SJSA1 (cell line): ENCODE results near the gene UTS2R. TPM values are rescaled to one million over a fixed set of nuclear protein-coding genes. Genes with fewer than 3 reads are reported as not detected.
"Not testable (repeated sequence)": the region's sequence is repeated elsewhere in the genome, so short reads cannot be mapped to it uniquely, and the experiment has no call there.

ENCODE experiments used
- DNase-seq, 2 experiments: peaks; one replicate each; pipeline ENCODE4 v3.0.0-alpha.2; 2015 to 2020; ENCODE audit warnings: low spot score in 2 of 2, low read depth in 1 of 2
- H3K27ac ChIP-seq: fragments of 250-450 bp; sonication (Bioruptor Pico); 2 replicates; pipeline ENCODE4 v1.5.1; 2020; ENCODE audit warnings: mild to moderate bottlenecking, moderate library complexity
- H3K27me3 ChIP-seq: fragments of 250-450 bp; sonication (Bioruptor Pico); replicated peaks from 2 replicates; pipeline ENCODE4 v1.5.1; 2020; ENCODE audit warnings: mild to moderate bottlenecking, moderate library complexity
- H3K36me3 ChIP-seq: fragments of 250-450 bp; sonication (Bioruptor Pico); 2 replicates; pipeline ENCODE4 v1.5.1; 2020; ENCODE audit warnings: mild to moderate bottlenecking
- H3K4me1 ChIP-seq: fragments of 250-450 bp; sonication (Bioruptor Pico); replicated peaks from 2 replicates; pipeline ENCODE4 v1.6.1; 2021; ENCODE audit warnings: mild to moderate bottlenecking
- H3K4me3 ChIP-seq: fragments of 250-450 bp; sonication (Bioruptor Pico); 2 replicates; pipeline ENCODE4 v1.5.1; 2020; ENCODE audit warnings: mild to moderate bottlenecking
- H3K9me3 ChIP-seq: fragments of 250-450 bp; sonication (Bioruptor Pico); replicated peaks from 2 replicates; pipeline ENCODE4 v1.5.1; 2020; ENCODE audit warnings: mild to moderate bottlenecking
- total RNA-seq: library from RNA; depleted of rRNA; stranded (reverse); fragments of >200 nt; shearing (Covaris generic); gene quantifications from 2 replicates; pipeline ENCODE4 v1.2.3, GENCODE V29; 2014

The UTS2R gene
- total RNA-seq, 1 experiment from 2014 or later, result 0.18 TPM

DNA sequence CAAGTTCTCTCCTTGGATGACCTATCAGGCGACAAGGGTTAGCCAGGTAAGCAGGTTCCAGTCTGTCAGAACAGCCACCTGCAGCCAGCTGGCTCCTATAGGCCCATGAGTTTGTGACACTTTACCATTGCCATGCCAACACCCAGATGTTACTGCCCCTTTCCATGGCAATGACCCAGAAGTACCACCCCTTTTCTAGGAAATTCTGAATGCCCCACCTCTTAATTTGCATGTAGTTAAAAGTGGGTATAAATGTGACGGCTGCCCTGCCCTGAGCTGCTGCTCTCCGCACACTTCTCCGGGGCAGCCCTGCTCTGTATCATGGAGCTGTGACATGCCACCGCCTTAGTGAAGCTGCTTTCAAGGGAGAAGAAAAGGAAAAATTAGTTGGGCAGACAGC lies 28.0 kb upstream of the UTS2R start:
- H3K9me3 ChIP-seq, result no peaks in the 10 kb centered on the region
- no peak overlapping the region for H3K27ac ChIP-seq
- H3K27me3 ChIP-seq, result no peaks in the 10 kb centered on the region
- H3K36me3 ChIP-seq, result no peaks in the 10 kb centered on the region
- DNase-seq, result no peak
- no peak overlapping the region for H3K4me3 ChIP-seq
- H3K4me1 ChIP-seq, result peaks cover 26% of the 10 kb centered on the region

GRCh38 chr17:82344175-82344907 lies 27.2 kb upstream of the UTS2R start:
- no peak for DNase-seq
- no peak overlapping the region for H3K27ac ChIP-seq
- H3K36me3 ChIP-seq, result no peaks in the 10 kb centered on the region
- H3K27me3 ChIP-seq, result no peaks in the 10 kb centered on the region
- peaks cover 18% of the 10 kb centered on the region for H3K4me1 ChIP-seq
- H3K4me3 ChIP-seq, result no peak overlapping the region
- H3K9me3 ChIP-seq, result no peaks in the 10 kb centered on the region

- Histone ChIP-seq H3K36me3 (no peaks in the 10 kb centered on the region), H3K9me3 (no peaks in the 10 kb centered on the region), H3K27ac (no peak overlapping the region), H3K27me3 (no peaks in the 10 kb centered on the region), H3K4me3 (no peak overlapping the region), H3K4me1 (peaks cover 15% of the 10 kb centered on the region)
- no peak for DNase-seq
Measured at GRCh38 chr17:82345151-82345976, 26.2 kb upstream of the UTS2R start.

GRCh38 chr17:82346342-82347300 lies 24.9 kb upstream of the UTS2R start:
- H3K9me3 ChIP-seq, result no peaks in the 10 kb centered on the region
- H3K27ac ChIP-seq, result no peak overlapping the region
- no peak for DNase-seq
- no peaks in the 10 kb centered on the region for H3K27me3 ChIP-seq
- H3K4me3 ChIP-seq, result no peak overlapping the region
- peaks cover 15% of the 10 kb centered on the region for H3K4me1 ChIP-seq
- no peaks in the 10 kb centered on the region for H3K36me3 ChIP-seq

DNA sequence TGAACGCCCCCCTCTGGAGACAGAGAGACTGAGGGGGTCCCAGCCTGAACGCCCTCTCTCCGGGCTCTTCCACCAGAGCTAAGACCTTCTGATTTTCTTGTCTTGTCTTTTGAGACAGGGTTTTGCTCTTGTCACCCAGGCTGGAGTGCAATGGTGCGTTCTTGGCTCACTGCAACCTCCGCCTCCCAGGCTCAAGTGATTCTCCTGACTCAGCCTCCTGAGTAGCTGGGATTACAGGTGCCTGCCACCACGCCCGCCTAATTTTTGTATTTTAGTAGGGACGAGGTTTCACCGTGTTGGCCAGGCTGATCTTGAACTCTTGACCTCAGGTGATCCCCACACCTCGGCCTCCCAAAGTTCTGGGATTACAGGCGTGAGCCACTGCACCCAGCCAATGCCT lies 23.6 kb upstream of the UTS2R start:
- H3K36me3 ChIP-seq, DNase-seq, H3K27me3 ChIP-seq, H3K9me3 ChIP-seq, H3K4me3 ChIP-seq, H3K27ac ChIP-seq: not testable (repeated sequence)
- peaks cover 15% of the 10 kb centered on the region for H3K4me1 ChIP-seq

- no peaks in the 10 kb centered on the region; the same call in 1 of the 2 replicates for H3K9me3 ChIP-seq
- H3K27me3 ChIP-seq, result no peaks in the 10 kb centered on the region
- H3K4me3 ChIP-seq, result no peak overlapping the region
- peaks cover 15% of the 10 kb centered on the region for H3K4me1 ChIP-seq
- H3K36me3 ChIP-seq, result no peaks in the 10 kb centered on the region
- no peak overlapping the region for H3K27ac ChIP-seq
- DNase-seq, result no peak
Measured at GRCh38 chr17:82348434-82348833, 23.1 kb upstream of the UTS2R start.

DNA sequence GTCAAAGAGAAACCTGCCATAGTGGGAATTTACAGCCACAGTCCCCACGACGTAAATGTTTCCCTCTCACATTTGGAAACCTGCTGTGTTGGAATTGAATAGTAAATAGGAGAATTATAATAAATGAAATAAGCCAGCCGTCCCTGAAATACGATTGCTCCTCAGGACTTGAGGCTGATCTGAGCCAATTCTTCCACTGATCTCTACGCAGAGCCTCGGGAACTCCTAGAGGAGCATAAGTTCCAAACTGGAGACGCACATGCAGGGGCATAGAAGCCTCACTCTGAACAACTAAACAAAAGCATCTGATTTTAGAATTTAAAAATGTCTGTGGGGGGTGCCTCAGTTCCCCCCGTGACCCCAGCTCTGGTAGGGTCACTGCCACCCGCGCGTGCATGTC lies 22.7 kb upstream of the UTS2R start:
- no peak overlapping the region for H3K27ac ChIP-seq
- no peak for DNase-seq
- H3K4me1 ChIP-seq, result peaks cover 15% of the 10 kb centered on the region
- H3K9me3 ChIP-seq, result no peaks in the 10 kb centered on the region; the same call in 1 of the 2 replicates
- H3K36me3 ChIP-seq, result no peaks in the 10 kb centered on the region
- H3K4me3 ChIP-seq, result no peak overlapping the region
- no peaks in the 10 kb centered on the region for H3K27me3 ChIP-seq

- Histone ChIP-seq H3K27me3 (no peaks in the 10 kb centered on the region), H3K9me3 (no peaks in the 10 kb centered on the region; the same call in 1 of the 2 replicates), H3K27ac (no peak overlapping the region), H3K4me1 (peaks cover 13% of the 10 kb centered on the region), H3K36me3 (no peaks in the 10 kb centered on the region), H3K4me3 (no peak overlapping the region)
- DNase-seq, result no peak
Measured at GRCh38 chr17:82349287-82349701, 22.3 kb upstream of the UTS2R start.

GRCh38 chr17:82350182-82351030 lies 21.2 kb upstream of the UTS2R start:
- Histone ChIP-seq H3K36me3 (no peaks in the 10 kb centered on the region), H3K27ac (no peak overlapping the region), H3K4me1 (peaks cover 2% of the 10 kb centered on the region), H3K9me3 (no peaks in the 10 kb centered on the region; the same call in 1 of the 2 replicates), H3K27me3 (no peaks in the 10 kb centered on the region), H3K4me3 (no peak overlapping the region)
- DNase-seq, result no peak

GRCh38 chr17:82351254-82351712 lies 20.3 kb upstream of the UTS2R start:
- Histone ChIP-seq H3K4me3 (no peak overlapping the region), H3K27me3 (no peaks in the 10 kb centered on the region), H3K27ac (no peak overlapping the region), H3K36me3 (no peaks in the 10 kb centered on the region), H3K9me3 (no peaks in the 10 kb centered on the region; the same call in 1 of the 2 replicates), H3K4me1 (no peaks in the 10 kb centered on the region; the same call in 1 of the 2 replicates)
- DNase-seq, result no peak

- no peaks in the 10 kb centered on the region; the same call in 1 of the 2 replicates for H3K4me1 ChIP-seq
- H3K4me3 ChIP-seq, result no peak overlapping the region
- no peaks in the 10 kb centered on the region for H3K36me3 ChIP-seq
- peak; percentile 79 to 93 for DNase-seq
- no peaks in the 10 kb centered on the region; the same call in 1 of the 2 replicates for H3K9me3 ChIP-seq
- H3K27me3 ChIP-seq, result no peaks in the 10 kb centered on the region
- H3K27ac ChIP-seq, result no peak overlapping the region
Measured at GRCh38 chr17:82351713-82352488, 19.7 kb upstream of the UTS2R start.

DNA sequence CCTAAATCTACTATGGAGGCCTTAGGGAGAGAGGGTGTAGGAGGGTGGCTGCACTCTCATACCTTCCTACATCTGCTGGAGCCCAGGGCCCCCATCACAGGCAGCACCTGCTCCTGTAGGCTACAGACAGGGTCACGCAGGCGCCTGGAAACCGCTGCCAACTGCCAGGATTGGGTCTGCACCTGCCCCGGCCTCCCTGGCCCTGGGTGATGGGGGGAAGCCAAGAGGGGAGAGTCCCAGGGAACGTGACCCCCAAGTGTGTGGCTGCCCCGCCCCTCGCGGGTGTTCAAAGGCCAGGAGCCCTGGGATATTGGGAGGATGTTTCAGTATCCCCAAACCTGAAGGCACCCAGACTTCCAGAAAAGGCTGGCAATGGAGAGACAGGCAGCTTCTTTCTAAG lies 18.1 kb upstream of the UTS2R start:
- Histone ChIP-seq H3K36me3 (no peaks in the 10 kb centered on the region), H3K27me3 (no peaks in the 10 kb centered on the region), H3K27ac (no peak overlapping the region), H3K4me1 (no peaks in the 10 kb centered on the region; the same call in 1 of the 2 replicates), H3K9me3 (no peaks in the 10 kb centered on the region; the same call in 1 of the 2 replicates), H3K4me3 (no peak overlapping the region)
- DNase-seq, result no peak
